Sigmoid colon (tissue), 4 donors: ENCODE data around the gene SELENBP1.

Source experiments
- EP300 ChIP-seq, 4 donors: sonication (generic); formaldehyde crosslinking; IDR thresholded peaks; one replicate each; pipeline ENCODE4 v1.6.1; 2017; ENCODE audit warnings: antibody characterized with exemption in 4 of 4
- POLR2A ChIP-seq, 2 donors: fragments of 450-650 bp; IDR thresholded peaks; one replicate each; pipeline ENCODE4 v1.6.1; 2016; ENCODE audit warnings: antibody characterized with exemption in 2 of 2, mild to moderate bottlenecking in 2 of 2, moderate library complexity in 2 of 2
- POLR2AphosphoS5 ChIP-seq, 4 donors: sonication (generic); formaldehyde crosslinking; IDR thresholded peaks; one replicate each; pipeline ENCODE4 v1.6.1; 2017; ENCODE audit warnings: antibody characterized with exemption in 4 of 4
- TF ChIP-seq, protein P1 (sequence below), 4 experiments: fragments of 450-650 bp in 3 of 4; fragments of 200-600 bp in 1 of 4; IDR thresholded peaks; one replicate each; pipeline ENCODE4 v1.5.1; 2016 to 2019; ENCODE audit warnings: antibody characterized with exemption in 4 of 4, mild to moderate bottlenecking in 3 of 4, moderate library complexity in 2 of 4

DNA sequence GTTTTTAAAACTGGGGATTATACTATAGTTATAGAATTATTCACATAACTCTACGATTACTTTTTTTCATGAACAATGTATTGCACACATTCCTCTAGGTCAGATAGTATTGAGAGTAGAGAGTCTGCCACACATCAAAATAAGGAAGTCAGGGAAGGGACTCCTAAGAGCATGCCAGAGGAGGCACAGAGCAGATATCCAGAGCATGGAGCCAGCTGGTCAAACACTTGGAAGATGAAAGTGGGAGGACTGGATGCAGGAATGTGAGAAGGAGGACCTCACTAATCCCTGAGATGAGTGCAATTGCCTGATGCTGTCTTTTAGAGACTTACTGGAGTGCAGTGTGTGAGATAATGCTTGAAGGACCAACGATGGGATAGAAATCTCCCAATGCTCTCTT lies 15.8 kb downstream of the SELENBP1 start:
- TF ChIP-seq, protein P1, sequence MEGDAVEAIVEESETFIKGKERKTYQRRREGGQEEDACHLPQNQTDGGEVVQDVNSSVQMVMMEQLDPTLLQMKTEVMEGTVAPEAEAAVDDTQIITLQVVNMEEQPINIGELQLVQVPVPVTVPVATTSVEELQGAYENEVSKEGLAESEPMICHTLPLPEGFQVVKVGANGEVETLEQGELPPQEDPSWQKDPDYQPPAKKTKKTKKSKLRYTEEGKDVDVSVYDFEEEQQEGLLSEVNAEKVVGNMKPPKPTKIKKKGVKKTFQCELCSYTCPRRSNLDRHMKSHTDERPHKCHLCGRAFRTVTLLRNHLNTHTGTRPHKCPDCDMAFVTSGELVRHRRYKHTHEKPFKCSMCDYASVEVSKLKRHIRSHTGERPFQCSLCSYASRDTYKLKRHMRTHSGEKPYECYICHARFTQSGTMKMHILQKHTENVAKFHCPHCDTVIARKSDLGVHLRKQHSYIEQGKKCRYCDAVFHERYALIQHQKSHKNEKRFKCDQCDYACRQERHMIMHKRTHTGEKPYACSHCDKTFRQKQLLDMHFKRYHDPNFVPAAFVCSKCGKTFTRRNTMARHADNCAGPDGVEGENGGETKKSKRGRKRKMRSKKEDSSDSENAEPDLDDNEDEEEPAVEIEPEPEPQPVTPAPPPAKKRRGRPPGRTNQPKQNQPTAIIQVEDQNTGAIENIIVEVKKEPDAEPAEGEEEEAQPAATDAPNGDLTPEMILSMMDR (IDR thresholded peaks at IDR 0.05): no peak
- TF ChIP-seq POLR2A (IDR thresholded peaks at IDR 0.05) (no peak), EP300 (IDR thresholded peaks at IDR 0.05) (no peak), POLR2AphosphoS5 (IDR thresholded peaks at IDR 0.05) (no peak)
